HG03378 (cell line): ENCODE results near the gene ZNF304.
A peak's percentile ranks its signal among the peaks of the same experiment; 100 is the strongest.

Experiments
- ATAC-seq: cut with Tn5 transposase; IDR thresholded peaks from one replicate; pipeline ENCODE4 v1.9.1; 2021; ENCODE audit warnings: mild to moderate bottlenecking, moderate library complexity; ENCODE audit not compliant: unreplicated experiment

The ZNF304 gene

GRCh38 chr19:57350877-57351805, at the start of gene ZNF304:
Gene ZNF304 (plus strand): TSS chr19:57351271. CDS start chr19:57351665, 394 bp downstream.
- peak; percentile 91 for ATAC-seq

GRCh38 chr19:57302020-57302465, 49.0 kb upstream of the ZNF304 start:
- ATAC-seq: no peak

- no peak for ATAC-seq
Observed at GRCh38 chr19:57302727-57303401, 48.2 kb upstream of the ZNF304 start.

- ATAC-seq: no peak
Observed at GRCh38 chr19:57305056-57305455, 46.0 kb upstream of the ZNF304 start.

GRCh38 chr19:57308514-57308913, 42.6 kb upstream of the ZNF304 start:
- no peak for ATAC-seq

- no peak for ATAC-seq
Observed at GRCh38 chr19:57310792-57311191, 40.3 kb upstream of the ZNF304 start.

GRCh38 chr19:57314146-57314545, 36.9 kb upstream of the ZNF304 start:
- no peak for ATAC-seq

GRCh38 chr19:57317503-57317902, 33.6 kb upstream of the ZNF304 start:
- no peak for ATAC-seq

- ATAC-seq: peak; percentile 25
Observed at GRCh38 chr19:57319869-57320179, 31.2 kb upstream of the ZNF304 start.

- ATAC-seq: peak; percentile 83
Observed at GRCh38 chr19:57320180-57321084, 30.6 kb upstream of the ZNF304 start, which contains the start of gene ZNF543. Gene ZNF543 (plus strand): TSS chr19:57320472. CDS start chr19:57320854, 382 bp downstream.

- no peak for ATAC-seq
Observed at GRCh38 chr19:57321116-57321515, 30.0 kb upstream of the ZNF304 start.

GRCh38 chr19:57321751-57322150, 29.3 kb upstream of the ZNF304 start:
- no peak for ATAC-seq

- ATAC-seq: no peak
Observed at GRCh38 chr19:57324992-57325391, 26.1 kb upstream of the ZNF304 start.

- no peak for ATAC-seq
Observed at GRCh38 chr19:57327993-57328392, 23.1 kb upstream of the ZNF304 start.

- no peak for ATAC-seq
Observed at GRCh38 chr19:57334191-57334590, 16.9 kb upstream of the ZNF304 start.

- no peak for ATAC-seq
Observed at GRCh38 chr19:57338877-57339276, 12.2 kb upstream of the ZNF304 start.

- no peak for ATAC-seq
Observed at GRCh38 chr19:57342582-57342981, 8.5 kb upstream of the ZNF304 start.

GRCh38 chr19:57348136-57348535, 2.9 kb upstream of the ZNF304 start:
- ATAC-seq: no peak

GRCh38 chr19:57351867-57352266, 796 bp downstream of the ZNF304 start:
- no peak for ATAC-seq

- no peak for ATAC-seq
Observed at GRCh38 chr19:57355916-57356315, 4.8 kb downstream of the ZNF304 start.

- no peak for ATAC-seq
Observed at GRCh38 chr19:57357406-57357805, 6.3 kb downstream of the ZNF304 start.
